Activated CD4-positive, CD25-positive, alpha-beta regulatory T cell treated with anti-CD3 and anti-CD28 coated beads, Interleukin-2, amount 50 U/mL, for 24 hours (primary cell): ENCODE results near the gene TMEM212.
"Not testable (repeated sequence)": the region's sequence is repeated elsewhere in the genome, so short reads cannot be mapped to it uniquely, and the experiment has no call there.

Experiments
- ATAC-seq, 2 donors: fragments of 150-1000 bp; cut with Tn5 transposase; one replicate each; pipeline ENCODE4 v1.10.0; 2021; ENCODE audit warnings: mild to moderate bottlenecking in 1 of 2, moderate library complexity in 1 of 2

The TMEM212 gene

DNA sequence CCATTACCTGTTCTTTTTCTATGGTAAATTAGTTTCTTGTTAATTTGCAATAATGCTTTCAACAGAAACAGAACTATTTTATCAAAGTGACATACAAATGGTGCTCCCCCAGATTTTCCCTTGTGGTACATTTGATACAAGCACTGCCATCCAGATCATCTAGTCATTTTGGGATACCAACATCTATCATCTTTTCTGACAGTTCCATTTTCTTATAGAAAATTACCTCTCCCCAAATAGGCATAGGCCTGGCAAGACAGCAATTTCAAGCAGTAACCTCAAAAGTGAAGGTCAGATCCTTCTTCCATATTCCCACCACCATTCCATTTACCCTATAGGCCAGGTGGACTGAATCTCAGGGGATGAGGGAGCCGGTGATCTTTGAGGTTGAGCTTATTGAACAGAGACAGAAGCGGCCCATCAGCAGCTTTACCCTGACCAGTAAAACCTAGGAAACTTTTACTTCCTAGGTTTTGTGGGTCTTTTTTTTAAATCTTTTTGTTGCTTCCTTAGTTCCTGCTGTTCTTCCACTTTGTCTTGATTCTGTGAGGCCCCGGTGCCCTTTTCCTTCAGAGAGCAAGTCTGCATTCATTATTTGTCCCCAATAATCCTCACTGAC lies 29.8 kb upstream of the TMEM212 start:
- ATAC-seq = no peak

GRCh38 chr3:171813897-171814460 lies 29.2 kb upstream of the TMEM212 start:
- ATAC-seq = peak; percentile 62 to 69

DNA sequence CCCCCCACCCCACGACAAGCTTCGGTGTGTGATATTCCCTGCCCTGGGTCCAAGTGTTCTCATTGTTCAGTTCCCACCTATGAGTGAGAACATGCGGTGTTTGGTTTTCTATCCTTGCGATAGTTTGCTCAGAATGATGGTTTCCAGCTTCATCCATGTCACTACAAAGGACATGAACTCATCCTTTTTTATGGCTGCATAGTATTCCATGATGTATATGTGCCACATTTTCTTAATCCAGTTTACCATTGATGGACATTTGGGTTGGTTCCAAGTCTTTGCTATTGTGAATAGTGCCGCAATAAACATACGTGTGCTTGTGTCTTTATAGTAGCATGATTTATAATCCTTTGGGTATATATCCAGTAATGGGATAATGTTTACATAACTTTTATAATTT lies 28.5 kb upstream of the TMEM212 start:
- ATAC-seq = not testable (repeated sequence)

DNA sequence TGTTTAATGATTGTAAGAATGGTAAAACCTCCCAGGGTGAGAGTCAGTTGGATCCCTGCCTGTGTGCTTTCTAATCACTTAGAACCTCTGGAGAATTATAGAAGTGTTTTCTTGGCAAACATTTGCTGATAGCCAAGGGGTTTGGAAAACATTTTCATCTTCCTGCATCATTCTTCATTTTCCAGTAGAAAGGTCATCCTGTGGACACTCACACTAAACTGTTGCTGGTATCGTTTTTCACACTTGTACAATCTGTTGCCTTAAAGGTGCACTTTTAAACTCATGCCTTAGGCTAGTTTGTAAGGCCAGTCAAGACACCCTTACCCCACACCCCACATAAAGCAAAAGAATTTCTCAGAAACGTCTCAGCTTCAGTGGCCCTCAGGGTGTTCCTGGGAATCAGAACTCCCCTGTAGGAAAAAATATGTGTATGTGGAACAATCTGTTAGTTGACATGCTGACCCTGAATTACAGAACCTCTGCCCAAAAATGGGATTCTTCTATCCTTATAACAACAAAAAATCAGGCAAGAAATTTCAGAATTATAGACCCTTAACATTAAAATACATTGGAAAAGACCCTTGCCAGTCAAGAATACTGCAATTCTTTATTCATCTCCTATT lies 27.1 kb upstream of the TMEM212 start:
- ATAC-seq = no peak

GRCh38 chr3:171817074-171817800 lies 25.9 kb upstream of the TMEM212 start:
- ATAC-seq = no peak

- ATAC-seq = no peak
Measured at GRCh38 chr3:171821044-171821443, 22.1 kb upstream of the TMEM212 start.

DNA sequence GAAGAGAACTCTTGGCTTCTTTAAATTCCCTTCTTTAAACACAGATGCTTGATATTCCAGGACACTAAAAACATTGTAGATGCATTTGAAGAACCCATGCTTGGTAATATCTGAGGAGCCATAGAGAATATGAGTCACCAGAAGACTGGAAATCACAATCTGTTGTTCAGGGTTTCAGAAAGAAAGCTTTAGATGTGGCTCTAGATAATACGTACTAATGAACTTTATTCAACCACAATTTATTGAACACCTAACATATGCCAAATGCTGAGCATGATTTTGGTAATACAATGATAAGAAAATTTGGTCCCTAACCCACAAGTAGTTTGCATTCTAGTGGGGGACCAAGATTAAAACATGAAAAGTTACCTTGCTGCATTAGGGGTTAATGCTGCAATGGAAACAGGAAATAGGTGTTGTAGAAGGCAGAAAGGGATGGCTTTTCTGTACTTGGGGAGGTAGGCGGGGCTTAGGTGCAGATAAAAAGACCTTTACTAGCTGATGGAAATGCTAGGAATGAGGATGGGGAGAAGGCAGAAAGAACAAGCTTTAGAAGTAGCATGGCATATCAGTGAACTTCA lies 21.3 kb upstream of the TMEM212 start:
- peak in 1 of 2 donors; percentile 24 for ATAC-seq

- no peak for ATAC-seq
Measured at GRCh38 chr3:171822431-171823106, 20.6 kb upstream of the TMEM212 start.

- no peak for ATAC-seq
Measured at GRCh38 chr3:171824116-171824515, 19.0 kb upstream of the TMEM212 start.

DNA sequence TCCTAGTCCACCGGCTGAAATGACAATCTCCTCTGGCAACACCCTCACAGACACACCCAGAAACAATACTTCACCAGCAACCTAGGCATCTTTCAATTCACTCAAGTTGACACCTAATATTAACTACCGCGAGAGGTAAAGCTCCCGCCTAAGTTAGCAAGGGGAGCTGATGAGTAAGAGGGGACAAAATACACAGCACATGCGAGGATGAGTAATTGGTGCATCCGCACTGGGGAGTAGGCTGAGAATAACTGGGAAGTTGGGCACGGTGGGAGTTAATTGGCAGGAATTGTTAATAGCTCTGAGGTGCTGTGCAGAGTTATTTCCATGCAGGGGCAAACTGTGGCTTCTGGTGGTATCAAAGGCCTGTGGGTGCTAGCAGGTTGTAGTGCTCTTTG lies 18.3 kb upstream of the TMEM212 start:
- no peak for ATAC-seq

- no peak for ATAC-seq
Measured at GRCh38 chr3:171825222-171825828, 17.8 kb upstream of the TMEM212 start.

DNA sequence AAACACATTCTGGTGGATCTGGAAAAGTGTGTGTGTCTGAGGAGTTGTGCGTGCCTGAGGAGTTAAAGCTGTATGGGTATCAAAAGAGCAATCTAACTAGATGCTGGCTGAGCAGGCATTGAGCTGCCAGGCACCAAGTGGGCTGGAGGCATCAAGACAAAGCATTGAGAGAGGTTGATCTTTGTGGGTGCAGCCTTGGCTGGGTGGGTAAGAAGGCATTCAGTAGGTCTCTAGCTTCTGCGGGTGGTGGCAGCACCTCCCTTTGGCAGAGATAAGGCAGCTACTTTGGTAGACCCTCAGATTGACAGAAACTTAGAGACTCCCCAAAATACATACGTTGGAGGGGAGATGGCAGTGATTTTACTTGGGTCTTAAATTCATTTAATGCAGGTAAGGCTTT lies 15.8 kb upstream of the TMEM212 start:
- ATAC-seq = no peak

GRCh38 chr3:171827836-171828458 lies 15.2 kb upstream of the TMEM212 start:
- ATAC-seq = peak; percentile 28 to 30

- ATAC-seq = no peak
Measured at GRCh38 chr3:171828902-171829770, 14.0 kb upstream of the TMEM212 start.

DNA sequence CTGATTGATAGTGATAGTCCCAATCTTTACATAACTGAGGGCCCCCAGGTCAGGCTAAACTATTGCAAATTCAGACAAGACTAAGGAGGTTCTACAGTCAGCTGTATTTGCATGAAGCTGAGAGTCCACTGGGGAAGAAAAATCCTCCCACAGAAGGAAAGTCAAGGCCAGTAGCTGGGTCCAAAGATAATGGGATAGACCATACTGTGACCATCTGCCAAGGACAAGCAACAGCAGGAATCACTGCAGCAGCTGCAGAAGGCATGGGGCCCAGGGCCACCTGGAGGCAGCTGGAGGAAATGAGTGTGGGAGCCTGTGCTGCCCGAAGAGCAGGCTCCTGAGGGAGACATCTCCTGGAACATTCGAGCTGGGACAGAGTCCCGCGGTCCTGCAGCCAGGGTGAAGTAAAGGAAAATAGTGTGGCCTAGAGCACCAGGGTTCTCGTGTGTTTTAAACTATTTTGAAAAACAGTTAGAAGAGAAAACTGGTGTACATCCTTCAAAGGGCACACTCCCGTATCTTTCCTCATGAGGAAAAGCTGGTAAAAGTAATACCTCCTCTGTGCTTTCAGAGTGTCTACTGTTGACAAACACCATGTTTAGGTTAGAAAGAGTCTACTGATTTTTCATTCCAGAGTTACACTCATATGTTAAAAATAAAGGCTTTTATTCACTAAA lies 13.2 kb upstream of the TMEM212 start:
- ATAC-seq = no peak

- ATAC-seq = no peak
Measured at GRCh38 chr3:171830518-171830875, 12.7 kb upstream of the TMEM212 start.

DNA sequence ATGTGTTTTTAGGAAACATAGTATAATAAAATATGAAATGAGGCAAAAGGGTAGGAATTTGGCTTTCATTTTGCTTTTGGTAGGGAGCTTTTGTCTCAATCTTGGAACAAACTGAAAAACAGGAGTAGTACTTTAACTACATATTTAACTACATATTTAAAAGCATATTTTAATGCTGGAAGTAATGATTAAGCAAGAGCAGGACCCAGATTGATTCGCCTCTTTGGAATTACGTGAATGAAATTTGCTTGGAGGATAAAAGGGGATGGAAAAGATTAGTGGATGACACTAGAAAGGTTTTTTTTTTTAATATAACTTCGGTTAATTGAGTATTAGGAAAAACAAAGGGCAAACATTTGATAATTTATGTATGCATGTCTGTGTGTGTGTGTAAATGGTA lies 11.2 kb upstream of the TMEM212 start:
- ATAC-seq = no peak

DNA sequence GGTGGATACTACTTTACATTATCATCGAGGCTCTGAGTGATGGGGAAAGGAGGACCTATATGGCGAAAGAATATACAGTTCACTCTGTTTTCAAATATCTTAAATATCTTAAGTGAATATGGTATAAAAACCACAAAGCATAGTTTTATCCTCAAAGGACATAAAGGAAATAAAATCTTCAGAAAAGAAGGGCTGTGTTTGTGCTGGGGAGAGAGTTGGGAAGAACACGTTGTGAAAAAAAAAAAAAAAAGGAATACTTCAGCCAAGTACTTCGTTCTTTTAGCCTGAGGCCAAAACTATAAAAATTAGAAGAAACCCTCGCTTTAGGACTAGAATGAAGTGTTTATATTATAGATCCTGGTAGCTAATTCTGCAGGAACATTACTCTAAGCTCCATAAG lies 10.2 kb upstream of the TMEM212 start:
- ATAC-seq = no peak

DNA sequence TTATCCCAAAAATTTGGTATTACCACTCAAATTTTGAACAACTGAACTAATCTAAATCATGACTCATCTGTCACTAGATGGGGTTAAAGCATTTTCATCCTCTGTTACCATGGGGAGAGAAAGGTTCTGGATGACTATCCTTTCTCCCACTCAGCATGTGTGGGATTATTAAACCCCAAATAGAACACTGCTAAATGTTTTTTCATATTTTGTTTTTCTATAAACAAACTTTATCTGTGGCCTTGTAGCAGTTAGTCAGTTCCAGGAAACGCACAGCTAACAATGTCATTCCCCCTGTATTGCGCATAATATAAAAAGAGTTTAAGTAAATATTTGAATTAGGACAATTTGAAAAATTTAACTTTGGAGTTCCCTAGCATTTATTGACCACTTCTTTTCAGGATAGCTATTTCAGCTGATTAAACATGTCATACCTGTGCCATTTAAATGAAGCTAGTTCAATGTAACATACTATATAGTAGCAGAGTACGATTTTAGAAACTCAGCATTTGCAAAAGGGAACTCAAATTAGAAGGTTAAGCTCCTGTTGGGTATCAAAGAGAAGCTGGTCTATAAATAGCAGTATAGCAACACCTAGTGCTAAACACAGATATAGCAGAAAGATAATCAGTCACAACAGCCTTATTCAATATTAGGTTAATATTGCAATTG lies 9.2 kb upstream of the TMEM212 start:
- no peak for ATAC-seq

DNA sequence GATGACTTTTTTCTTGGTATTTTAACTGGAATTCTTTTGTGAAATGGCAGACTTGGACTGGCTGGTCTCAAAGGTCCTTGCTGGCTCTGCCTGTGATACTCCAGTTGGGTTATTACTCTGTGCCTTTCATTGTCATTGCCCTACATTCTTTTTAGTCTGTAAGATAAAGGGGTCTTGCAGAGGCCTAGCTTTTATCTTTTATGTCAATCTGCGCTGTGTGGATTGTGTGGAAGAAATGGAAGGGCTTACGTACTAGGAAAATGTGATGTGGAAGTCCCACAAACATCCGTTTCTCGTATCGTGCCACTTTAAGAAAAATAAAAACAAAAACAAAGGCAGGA lies 8.7 kb upstream of the TMEM212 start:
- ATAC-seq = no peak
